Gastrocnemius medialis (tissue), 4 donors: ENCODE measurements around the gene MTNR1A.

Experiments used
- CTCF ChIP-seq, 5 experiments: fragments of 450-650 bp in 3 of 5; fragments of 200-600 bp in 2 of 5; sonication (generic) in 2 of 5; IDR thresholded peaks in 4 of 5; conservative IDR thresholded peaks in 1 of 5; 1 replicate in 4 of 5; 2 replicates in 1 of 5; pipeline ENCODE4 v1.5.1; 2016 to 2019; ENCODE audit warnings: antibody characterized with exemption in 5 of 5, mild to moderate bottlenecking in 3 of 5, moderate library complexity in 3 of 5
- POLR2A ChIP-seq, 2 donors: fragments of 450-650 bp; IDR thresholded peaks; one replicate each; pipeline ENCODE4 v1.6.1; 2017; ENCODE audit warnings: antibody characterized with exemption in 2 of 2, mild to moderate bottlenecking in 2 of 2, moderate library complexity in 2 of 2

GRCh38 chr4:186581421-186581820 is 26.1 kb upstream of the MTNR1A start:
- no peak for TF ChIP-seq CTCF (IDR thresholded peaks at IDR 0.05 in 4 of 5, conservative IDR thresholded peaks at IDR 0.05 in 1 of 5)
- TF ChIP-seq POLR2A (IDR thresholded peaks at IDR 0.05): no peak
